Stimulated activated CD8-positive, alpha-beta memory T cell treated with anti-CD3 and anti-CD28 coated beads, Interleukin-15, amount 100 ng/mL, for 1 hour (primary cell): Measurements from ENCODE around the gene RNF224.
"Not testable (repeated sequence)": the region's sequence is repeated elsewhere in the genome, so short reads cannot be mapped to it uniquely, and the experiment has no call there.

Experiments
- DNase-seq: peaks from one replicate; pipeline ENCODE4 v3.0.0-alpha.2; 2020; ENCODE audit warnings: low read depth

Gene RNF224

GRCh38 chr9:137228506-137228967 is 1.2 kb downstream of the RNF224 start:
- no peak for DNase-seq

- no peak for DNase-seq
These were observed 1.9 kb downstream of the RNF224 start for GRCh38 chr9:137228968-137229896.

- no peak for DNase-seq
These were observed 2.8 kb downstream of the RNF224 start for GRCh38 chr9:137229903-137230704.

GRCh38 chr9:137230705-137231371 is 3.5 kb downstream of the RNF224 start, which contains the start of gene SLC34A3:
Gene SLC34A3, plus strand, starts transcription at chr9:137230901. Its CDS starts 802 bp downstream, at chr9:137231703.
- DNase-seq, result no peak

- no peak for DNase-seq
These were observed 4.2 kb downstream of the RNF224 start for GRCh38 chr9:137231372-137232039.

GRCh38 chr9:137232101-137232500 is 4.8 kb downstream of the RNF224 start:
- DNase-seq, result no peak

GRCh38 chr9:137232510-137232909 is 5.2 kb downstream of the RNF224 start:
- no peak for DNase-seq

GRCh38 chr9:137233143-137233980 is 6.1 kb downstream of the RNF224 start:
- no peak for DNase-seq

- no peak for DNase-seq
These were observed 6.9 kb downstream of the RNF224 start for GRCh38 chr9:137234055-137234697.

GRCh38 chr9:137234758-137235423 is 7.6 kb downstream of the RNF224 start:
- no peak for DNase-seq

- DNase-seq, result no peak
These were observed 8.3 kb downstream of the RNF224 start for GRCh38 chr9:137235424-137236237.

GRCh38 chr9:137236238-137236935 is 9.1 kb downstream of the RNF224 start:
- peak; percentile 87 for DNase-seq

- DNase-seq, result no peak
These were observed 9.7 kb downstream of the RNF224 start for GRCh38 chr9:137236936-137237421.

- no peak for DNase-seq
These were observed 10.7 kb downstream of the RNF224 start for GRCh38 chr9:137237759-137238726.

GRCh38 chr9:137239541-137240200 is 12.4 kb downstream of the RNF224 start:
- not testable (repeated sequence) for DNase-seq

GRCh38 chr9:137240318-137240840 is 13.1 kb downstream of the RNF224 start:
- DNase-seq, result peak; percentile 27
